A673 (cell line): ENCODE measurements around the gene FAM185A. TPM values are rescaled to one million over a fixed set of nuclear protein-coding genes. Genes with fewer than 3 reads are reported as not detected.
A peak's percentile ranks its signal among the peaks of the same experiment; 100 is the strongest.
"Not testable (repeated sequence)": the region's sequence is repeated elsewhere in the genome, so short reads cannot be mapped to it uniquely, and the experiment has no call there.

Experiments
- BruUV-seq: library from RNA; stranded (reverse); fragments of 400-500 nt; replicated peaks from 2 replicates; lab custom pipeline; 2021; lab: Mats Ljungman, UMichigan
- CTCF ChIA-PET: fragments of 300-600 bp; sonication (Branson Sonifier 250); formaldehyde crosslinking; loops from one replicate; lab custom pipeline; 2022; ENCODE audit warnings: antibody characterized with exemption; lab: Charles Lee
- POLR2A ChIA-PET: fragments of 300-600 bp; sonication (Branson Sonifier 250); formaldehyde crosslinking; loops from one replicate; lab custom pipeline; 2022; ENCODE audit warnings: antibody characterized with exemption; ENCODE audit not compliant: low non-redundant PET; lab: Charles Lee
- DNase-seq: peaks from one replicate; pipeline ENCODE4 v3.0.0-alpha.2; 2015; ENCODE audit warnings: low spot score
- H3K27ac ChIP-seq: fragments of 200-600 bp; sonication (generic); 2 replicates; pipeline ENCODE4 v1.5.1; 2016; ENCODE audit warnings: mixed run types, low read depth, mild to moderate bottlenecking, mixed read lengths, antibody characterized with exemption, low read length; ENCODE audit not compliant: poor library complexity, severe bottlenecking
- H3K27me3 ChIP-seq: fragments of 200-600 bp; sonication (generic); replicated peaks from 2 replicates; pipeline ENCODE4 v1.6.1; 2017; ENCODE audit warnings: mixed run types, low read depth, mild to moderate bottlenecking, mixed read lengths, antibody characterized with exemption, low read length; ENCODE audit not compliant: insufficient read depth, poor library complexity
- H3K36me3 ChIP-seq: fragments of 200-600 bp; sonication (generic); 2 replicates; pipeline ENCODE4 v1.6.1; 2016; ENCODE audit warnings: mixed run types, mild to moderate bottlenecking, mixed read lengths, antibody characterized with exemption, low read length; ENCODE audit not compliant: insufficient read depth, poor library complexity, severe bottlenecking
- H3K4me1 ChIP-seq: fragments of 200-600 bp; sonication (generic); 2 replicates; pipeline ENCODE4 v1.6.1; 2017; ENCODE audit warnings: mixed run types, mild to moderate bottlenecking, mixed read lengths, antibody characterized with exemption, low read length; ENCODE audit not compliant: insufficient read depth, poor library complexity, severe bottlenecking
- H3K4me3 ChIP-seq: fragments of 200-600 bp; sonication (generic); 2 replicates; pipeline ENCODE4 v1.5.1; 2016; ENCODE audit warnings: low read depth, mixed run types, mild to moderate bottlenecking, mixed read lengths, low read length; ENCODE audit not compliant: poor library complexity, severe bottlenecking
- H3K9me3 ChIP-seq: fragments of 200-600 bp; sonication (generic); 2 replicates; pipeline ENCODE4 v1.6.1; 2016; ENCODE audit warnings: mixed run types, low read depth, mild to moderate bottlenecking, mixed read lengths, antibody characterized with exemption, low read length; ENCODE audit not compliant: poor library complexity, severe bottlenecking
- intact Hi-C: fragments of 100-400 bp; cut with micrococcal nuclease; formaldehyde crosslinking; loops from one replicate; pipeline ENCODE4 v1.10.0; 2022; ENCODE audit not compliant: unreplicated experiment
- total RNA-seq: library from RNA; stranded (reverse); gene quantifications from 2 replicates; pipeline ENCODE4 v1.2.3, GENCODE V29; 2021

FAM185A gene
- total RNA-seq, 1 experiment from 2014 or later, result 4.6 TPM

DNA sequence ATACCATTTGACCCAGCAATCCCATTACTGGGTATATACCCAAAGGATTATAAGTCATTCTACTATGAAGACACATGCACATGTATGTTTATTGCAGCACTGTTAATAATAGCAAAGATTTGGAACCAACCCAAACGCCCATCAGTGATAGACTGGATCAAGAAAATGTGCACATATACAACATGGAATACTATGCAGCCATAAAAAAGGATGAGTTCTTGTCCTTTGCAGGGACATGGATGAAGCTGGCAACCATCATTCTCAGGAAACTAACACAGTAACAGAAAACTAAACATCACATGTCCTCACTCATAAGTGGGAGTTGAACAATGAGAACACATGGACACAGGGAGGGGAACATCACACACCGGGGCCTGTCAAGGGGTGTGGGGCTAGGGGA is 19.1 kb upstream of the FAM185A start:
- H3K36me3 ChIP-seq, BruUV-seq, H3K27me3 ChIP-seq, H3K9me3 ChIP-seq, H3K4me1 ChIP-seq, CTCF ChIA-PET, H3K27ac ChIP-seq, POLR2A ChIA-PET, H3K4me3 ChIP-seq, DNase-seq, intact Hi-C loops: not testable (repeated sequence)

DNA sequence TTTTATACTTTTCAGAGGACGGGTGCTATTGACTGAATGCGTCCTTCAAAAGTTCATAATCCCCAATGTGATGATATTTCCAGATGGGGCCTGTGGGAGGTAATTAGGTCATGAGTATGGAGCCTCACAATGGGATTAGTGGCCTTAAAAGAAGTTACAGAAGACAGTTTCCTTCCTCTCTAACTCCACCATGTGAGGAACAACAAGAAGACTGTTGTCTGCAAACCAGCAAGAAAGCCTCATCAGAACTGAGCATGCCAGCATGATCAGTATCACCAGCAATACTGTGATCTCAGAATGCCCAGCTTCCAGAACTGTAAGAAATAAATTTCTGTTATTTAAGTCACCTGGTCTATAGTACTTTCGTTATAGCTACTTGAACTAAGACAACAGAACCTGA is 18.4 kb upstream of the FAM185A start:
- H3K27me3 ChIP-seq, CTCF ChIA-PET, H3K4me3 ChIP-seq, POLR2A ChIA-PET, BruUV-seq, intact Hi-C loops, H3K36me3 ChIP-seq, H3K4me1 ChIP-seq, H3K9me3 ChIP-seq, H3K27ac ChIP-seq: not testable (repeated sequence)
- DNase-seq, result peak; percentile 27

DNA sequence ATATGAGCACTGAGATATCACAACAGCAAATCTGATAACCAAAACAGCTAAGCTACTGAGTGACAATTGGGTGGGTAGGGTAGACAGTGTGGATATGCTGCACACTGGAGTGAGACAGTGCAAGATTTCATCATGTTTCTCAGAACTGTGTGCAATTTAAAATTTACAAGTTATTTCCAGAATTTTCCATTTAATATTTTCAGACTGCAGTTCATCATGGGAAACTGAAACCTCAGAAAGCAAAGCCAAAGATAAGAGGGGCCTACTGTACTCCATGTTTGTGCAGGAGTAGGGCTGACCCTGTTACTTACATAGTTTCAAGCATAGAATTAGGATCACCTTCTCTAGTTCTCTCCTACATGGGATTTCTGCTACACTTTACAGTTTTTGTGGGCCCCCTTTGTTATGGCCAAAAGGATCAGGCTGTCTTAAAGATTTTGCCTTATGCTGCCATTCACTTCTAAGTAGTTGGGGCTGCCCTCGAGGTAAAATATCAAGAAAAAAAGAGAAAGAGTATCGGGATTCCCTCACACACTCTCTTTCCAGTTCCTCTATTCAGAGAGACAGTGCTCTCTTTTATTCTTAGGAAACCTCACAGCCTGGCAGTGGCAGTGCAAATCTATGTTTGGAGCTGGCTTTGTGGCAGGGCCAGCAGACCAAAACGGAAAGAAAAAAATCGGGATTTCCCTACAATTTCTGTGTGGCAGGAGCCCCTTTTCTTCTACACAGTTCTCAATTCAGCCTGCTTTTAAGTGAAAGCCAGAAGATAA is 6.6 kb upstream of the FAM185A start:
- H3K9me3 ChIP-seq, BruUV-seq, CTCF ChIA-PET, intact Hi-C loops, H3K36me3 ChIP-seq, POLR2A ChIA-PET, H3K4me1 ChIP-seq, H3K27me3 ChIP-seq, H3K4me3 ChIP-seq, DNase-seq: not testable (repeated sequence)
- peak overlapping the region; percentile 63 for H3K27ac ChIP-seq

GRCh38 chr7:102743861-102744260 is 4.9 kb upstream of the FAM185A start:
- DNase-seq, POLR2A ChIA-PET, CTCF ChIA-PET, H3K4me3 ChIP-seq, H3K4me1 ChIP-seq, H3K36me3 ChIP-seq, intact Hi-C loops, BruUV-seq, H3K9me3 ChIP-seq, H3K27ac ChIP-seq, H3K27me3 ChIP-seq: not testable (repeated sequence)

- CTCF ChIA-PET, H3K4me3 ChIP-seq, H3K36me3 ChIP-seq, H3K27ac ChIP-seq, POLR2A ChIA-PET, H3K9me3 ChIP-seq, intact Hi-C loops, DNase-seq, BruUV-seq, H3K27me3 ChIP-seq, H3K4me1 ChIP-seq: not testable (repeated sequence)
Observed at GRCh38 chr7:102745494-102746288, 3.1 kb upstream of the FAM185A start.

GRCh38 chr7:102749445-102749786 is 617 bp downstream of the FAM185A start:
- H3K4me1 ChIP-seq, CTCF ChIA-PET, DNase-seq, H3K9me3 ChIP-seq, H3K36me3 ChIP-seq, POLR2A ChIA-PET, BruUV-seq, H3K27me3 ChIP-seq, intact Hi-C loops: not testable (repeated sequence)
- H3K4me3 ChIP-seq, result peak overlapping the region; percentile 61
- H3K27ac ChIP-seq, result peak overlapping the region; percentile 15
